Fibroblast of skin of left quadriceps (primary cell): ENCODE results near the gene RNF5.
"Not testable (repeated sequence)": the region's sequence is repeated elsewhere in the genome, so short reads cannot be mapped to it uniquely, and the experiment has no call there.

Source experiments
- DNase-seq, 2 experiments: peaks; one replicate each; pipeline ENCODE4 v3.0.0-alpha.2; 2013; ENCODE audit warnings: low read depth in 2 of 2

RNF5 gene

DNA sequence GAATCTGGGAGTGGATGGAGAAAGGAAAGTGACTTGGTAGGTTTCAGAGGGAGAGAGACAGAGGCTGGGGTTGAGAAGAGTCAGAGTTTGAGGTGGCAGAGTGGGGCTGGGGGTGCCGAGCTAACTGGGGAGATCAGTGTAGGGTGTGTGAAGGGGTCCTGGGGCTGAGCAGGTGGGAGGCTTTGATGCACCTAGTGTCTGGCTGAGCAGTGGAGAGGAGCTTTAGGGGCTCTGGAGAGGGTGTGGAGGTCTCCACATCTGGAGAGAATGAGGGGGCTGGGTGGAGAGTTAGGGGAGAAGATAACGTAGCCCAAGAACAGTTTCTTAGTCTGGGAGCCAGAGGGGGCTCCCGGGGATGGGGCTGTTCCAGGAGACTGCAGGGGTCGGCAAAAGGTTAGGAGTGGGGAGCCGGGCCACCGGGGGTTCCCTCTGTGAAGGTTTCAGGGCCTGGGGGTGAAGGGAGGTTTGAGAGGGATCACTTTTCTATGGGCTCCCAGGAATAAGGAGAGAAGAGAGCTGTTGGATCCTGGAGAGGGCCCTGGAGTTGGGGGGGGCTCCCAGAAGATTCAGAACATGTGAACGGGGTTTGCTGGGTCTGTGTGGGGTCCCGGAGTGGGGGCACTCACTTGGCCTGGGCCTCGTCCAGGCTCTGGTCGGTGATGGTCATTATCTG is 11.0 kb downstream of the RNF5 start:
- no peak for DNase-seq

DNA sequence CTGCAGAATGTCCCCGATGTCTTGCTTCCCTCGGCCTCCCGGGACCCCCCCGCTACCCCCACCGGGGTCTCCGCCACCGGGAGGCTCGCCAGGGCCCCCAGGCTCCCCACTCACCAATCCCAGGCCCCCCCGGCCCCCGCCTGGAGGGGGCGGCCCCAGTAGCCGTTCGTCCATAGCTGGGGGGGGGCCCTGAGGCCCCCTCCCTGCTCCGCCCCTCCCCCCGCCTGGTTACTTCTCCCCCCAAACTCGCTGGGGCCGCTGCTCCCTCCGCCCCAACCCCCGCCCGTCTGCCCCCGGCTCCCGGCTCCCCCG is 11.5 kb downstream of the RNF5 start:
- no peak for DNase-seq

DNA sequence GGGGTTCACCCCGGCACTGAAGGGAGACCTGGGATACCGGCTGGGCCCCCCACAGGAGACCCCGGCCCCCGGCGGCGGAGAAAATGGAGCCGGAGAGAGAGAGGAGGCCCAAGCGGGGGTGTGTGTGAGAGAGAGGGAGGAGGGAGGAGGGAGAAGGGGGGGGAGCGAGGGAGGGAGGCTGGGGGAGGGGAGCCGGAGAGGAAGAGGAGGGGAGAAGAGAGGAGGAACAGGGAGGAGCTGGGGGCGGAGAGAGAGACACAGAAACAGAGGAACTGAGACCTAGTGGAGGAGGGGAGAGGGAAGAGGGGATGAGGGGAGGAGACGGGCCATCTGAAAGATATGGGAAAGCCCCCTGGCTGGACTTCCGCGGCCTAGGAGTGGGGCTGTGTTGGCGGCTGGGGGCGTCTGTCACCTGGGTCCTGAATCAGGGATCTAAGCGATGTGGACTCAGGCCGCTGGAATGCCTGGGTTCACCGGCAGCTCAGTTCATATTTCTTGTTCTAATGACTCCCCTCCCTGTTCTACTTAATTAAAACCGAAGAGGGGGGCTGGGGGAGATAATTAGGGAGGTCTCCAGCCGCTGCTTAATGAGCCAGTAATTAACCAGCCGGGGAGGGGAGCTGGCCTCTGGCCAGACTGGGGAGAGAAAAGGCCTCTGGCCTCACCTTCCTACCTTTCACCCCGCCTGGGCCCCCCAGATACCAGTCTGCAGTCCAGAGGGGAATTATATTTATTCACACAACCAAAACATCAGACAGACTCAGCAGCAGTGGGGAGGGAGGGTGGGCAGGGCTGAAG is 12.0 kb downstream of the RNF5 start, which contains the start of gene PBX2:
TSS of gene PBX2 (minus strand) at position 149 of the 798 bp plus-strand sequence. CDS start 287 bp downstream, outside the sequence.
- peak; percentile 85 to 87 for DNase-seq

DNA sequence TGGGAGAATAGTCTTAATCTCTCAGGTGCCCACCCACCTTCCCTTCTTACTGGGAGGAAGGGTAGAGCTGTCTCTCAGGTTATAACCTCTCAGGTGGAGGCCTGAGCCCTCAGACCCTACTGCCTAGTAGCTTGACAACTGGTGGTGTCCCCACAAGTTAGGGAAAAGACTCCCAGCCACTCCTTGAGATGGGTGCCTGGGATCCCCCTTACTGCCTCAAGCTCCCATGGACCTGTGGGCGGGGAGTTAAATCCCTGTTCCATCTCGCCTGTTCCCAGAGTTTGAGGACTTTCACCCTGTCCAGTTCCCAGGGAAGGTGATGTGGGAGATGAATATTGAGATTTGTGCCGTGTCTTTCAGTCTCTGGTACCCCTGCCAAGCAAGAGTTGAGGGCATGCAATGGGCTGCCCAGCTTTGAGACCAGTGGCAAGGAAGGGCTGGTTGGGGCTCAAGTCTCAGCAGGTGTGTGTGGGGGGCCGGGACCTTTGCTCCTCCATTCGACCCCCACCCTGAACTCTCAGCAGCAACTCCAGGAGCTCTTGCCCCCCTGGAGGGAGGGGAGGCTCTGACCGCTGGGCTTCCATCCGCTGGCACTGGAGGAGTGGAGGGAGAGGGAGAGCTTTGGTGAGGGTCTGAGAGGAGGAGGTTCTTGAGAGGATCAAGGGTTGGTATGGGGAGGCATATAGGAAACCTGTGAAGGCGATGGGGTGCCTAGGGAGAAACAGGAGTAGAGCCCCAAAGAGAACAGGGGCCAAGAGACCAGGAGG is 12.9 kb downstream of the RNF5 start:
- no peak for DNase-seq

DNA sequence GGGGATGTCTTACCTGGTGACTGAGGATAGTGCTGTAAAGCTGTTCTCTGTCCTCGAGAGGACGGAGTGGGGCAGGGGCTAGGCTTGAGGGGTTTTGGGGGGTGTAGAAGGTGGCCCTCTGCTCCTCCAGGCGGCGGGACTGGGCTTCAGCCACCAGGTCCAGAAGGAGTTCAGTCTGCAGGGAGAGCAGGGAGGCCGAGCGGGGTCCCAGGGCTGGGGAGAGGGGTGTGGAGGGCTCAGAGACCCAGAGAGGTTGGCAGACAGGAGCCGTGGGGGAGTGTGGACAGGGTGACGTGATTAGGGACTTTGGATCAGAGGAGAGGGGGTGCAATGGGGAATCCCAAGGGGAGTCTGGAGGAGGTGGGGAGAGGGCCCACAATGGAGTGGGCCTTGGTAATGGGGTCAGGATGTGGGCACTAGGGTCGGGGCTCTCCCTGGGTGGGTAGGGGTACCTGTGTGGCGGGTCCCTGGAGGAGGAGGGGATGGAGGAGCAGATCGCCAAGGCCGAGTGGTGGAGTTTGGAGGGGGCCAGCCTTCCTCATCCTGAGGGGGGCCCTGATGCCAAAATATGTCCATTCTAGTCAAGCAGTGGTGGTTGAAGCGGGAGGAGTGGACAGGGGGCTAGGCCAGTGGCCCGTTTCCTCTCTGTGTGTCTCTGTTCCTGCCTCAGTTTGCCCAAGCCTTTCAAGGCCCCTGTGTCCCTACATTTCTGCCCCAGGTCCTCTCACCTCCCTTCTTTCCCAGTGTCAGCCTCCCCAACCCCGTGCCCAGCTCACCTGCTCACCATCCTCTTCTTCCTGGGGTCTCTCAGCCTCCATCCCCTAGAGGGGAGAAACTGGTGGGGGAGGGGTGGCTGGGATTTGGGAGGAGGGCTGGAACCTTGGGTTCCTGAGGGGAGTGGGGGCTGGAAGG is 13.7 kb downstream of the RNF5 start:
- DNase-seq: no peak

DNA sequence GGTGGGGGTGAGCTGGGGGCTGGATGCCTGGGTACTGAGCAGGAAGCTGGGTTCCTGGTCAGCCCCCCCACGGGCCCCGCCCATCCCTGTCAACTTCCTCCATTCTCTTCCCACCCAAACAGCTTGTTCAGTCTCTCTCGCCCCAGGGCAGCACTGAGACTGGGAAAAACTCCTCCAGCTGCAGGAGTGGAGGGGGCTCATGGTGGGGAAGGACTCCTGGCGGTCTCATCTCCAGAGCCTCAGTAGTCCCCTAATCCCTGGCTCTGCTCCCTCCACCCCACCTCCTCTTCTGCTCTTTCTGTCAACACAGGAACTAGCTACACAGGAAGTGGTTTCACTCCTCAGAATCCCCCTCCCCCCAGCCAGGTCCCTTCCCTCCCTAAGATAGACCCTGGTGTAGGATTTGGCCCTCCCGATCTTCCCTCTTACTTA is 14.4 kb downstream of the RNF5 start, which contains the start of gene GPSM3:
TSS of gene GPSM3 (minus strand) at position 36 of the 432 bp plus-strand sequence. CDS start 130 bp downstream, outside the sequence.
- DNase-seq: peak; percentile 36 to 37

DNA sequence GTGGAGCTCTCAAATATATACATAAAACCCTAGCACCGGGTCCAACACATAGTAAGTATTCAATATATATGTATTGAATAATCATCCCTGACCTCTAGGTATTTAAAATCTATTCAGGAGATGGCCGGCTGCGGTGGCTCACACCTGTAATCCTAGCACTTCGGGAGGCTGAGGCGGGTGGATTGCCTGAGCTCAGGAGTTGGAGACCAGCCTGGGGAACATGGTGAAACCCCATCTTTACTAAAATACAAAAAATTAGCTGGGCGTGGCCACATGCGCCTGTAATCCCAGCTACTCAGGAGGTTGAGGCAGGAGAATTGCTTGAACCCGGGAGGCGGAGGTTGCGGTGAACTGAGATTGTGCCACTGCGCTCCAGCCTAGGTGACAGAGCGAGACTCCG is 14.9 kb downstream of the RNF5 start:
- not testable (repeated sequence) for DNase-seq

DNA sequence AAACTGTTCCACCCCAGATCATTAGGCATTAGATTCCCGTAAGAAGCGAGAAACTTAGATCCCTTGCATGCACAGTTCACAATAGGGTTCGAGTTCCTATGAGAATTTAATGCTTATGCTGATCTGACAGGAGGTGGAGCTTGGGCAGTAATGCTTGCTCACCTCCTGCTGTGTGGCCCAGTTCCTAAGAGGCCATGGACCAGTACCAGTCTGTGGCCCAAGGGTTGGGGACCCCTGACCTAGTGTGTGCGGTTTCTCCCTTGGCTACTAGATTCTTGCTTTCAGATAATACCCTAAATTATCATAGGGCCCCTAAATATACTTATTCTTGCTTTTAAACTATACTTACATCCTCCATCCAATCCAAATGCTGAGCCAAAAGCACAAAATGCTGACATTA is 16.2 kb downstream of the RNF5 start:
- DNase-seq: no peak

DNA sequence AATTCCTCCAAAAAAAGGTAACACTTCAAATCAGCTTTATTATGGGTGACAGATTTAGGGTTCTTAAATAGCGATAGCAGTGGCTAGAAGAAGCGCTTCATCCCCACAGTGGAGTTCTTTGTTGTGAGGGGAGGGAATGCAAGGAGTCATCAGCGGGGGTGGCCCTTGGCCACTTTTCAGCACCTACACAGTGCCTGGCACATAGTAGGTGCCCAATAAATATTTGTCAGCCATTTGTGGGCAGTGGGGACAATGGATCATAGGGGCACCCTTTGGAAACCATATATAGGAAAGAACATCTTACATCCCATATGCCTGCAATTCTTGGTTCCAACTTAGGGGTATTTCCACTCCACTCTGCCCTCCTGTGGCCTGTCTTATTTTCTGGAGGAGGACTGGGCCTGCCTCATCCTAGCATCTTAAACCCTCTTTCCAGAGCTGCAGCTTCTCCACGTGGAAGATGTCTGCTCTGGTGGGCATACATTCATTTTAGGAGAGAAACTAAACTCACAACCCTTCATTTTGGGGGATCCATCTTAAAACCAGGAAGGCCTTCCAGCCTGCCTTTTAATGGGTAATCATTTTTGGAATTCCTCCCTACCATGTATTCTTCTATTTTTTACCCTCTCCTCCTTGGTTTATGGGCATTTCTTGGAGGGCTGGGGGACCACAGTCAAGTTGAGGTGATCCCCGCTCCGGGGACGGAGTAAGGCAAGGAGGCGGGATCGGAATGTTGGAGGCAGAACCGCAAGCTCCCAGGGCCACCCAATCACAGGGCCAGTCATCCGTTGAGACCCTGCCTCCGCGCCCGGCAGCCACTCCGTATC is 16.8 kb downstream of the RNF5 start:
- DNase-seq: peak in 1 of 2 experiments; percentile 26

DNA sequence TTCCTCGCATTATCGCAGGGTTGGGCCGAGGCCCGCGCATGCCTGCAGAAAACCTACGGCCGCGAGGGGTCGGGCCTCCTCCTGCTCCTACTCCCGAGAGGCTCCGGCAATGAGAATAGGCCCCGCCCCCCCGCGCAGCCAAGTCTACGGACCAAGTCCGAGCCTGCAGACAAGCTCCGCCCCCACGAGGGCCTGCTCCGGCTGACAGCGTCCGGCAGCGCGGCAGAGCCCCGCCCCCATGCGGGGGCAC is 17.4 kb downstream of the RNF5 start:
- DNase-seq: peak; percentile 99

DNA sequence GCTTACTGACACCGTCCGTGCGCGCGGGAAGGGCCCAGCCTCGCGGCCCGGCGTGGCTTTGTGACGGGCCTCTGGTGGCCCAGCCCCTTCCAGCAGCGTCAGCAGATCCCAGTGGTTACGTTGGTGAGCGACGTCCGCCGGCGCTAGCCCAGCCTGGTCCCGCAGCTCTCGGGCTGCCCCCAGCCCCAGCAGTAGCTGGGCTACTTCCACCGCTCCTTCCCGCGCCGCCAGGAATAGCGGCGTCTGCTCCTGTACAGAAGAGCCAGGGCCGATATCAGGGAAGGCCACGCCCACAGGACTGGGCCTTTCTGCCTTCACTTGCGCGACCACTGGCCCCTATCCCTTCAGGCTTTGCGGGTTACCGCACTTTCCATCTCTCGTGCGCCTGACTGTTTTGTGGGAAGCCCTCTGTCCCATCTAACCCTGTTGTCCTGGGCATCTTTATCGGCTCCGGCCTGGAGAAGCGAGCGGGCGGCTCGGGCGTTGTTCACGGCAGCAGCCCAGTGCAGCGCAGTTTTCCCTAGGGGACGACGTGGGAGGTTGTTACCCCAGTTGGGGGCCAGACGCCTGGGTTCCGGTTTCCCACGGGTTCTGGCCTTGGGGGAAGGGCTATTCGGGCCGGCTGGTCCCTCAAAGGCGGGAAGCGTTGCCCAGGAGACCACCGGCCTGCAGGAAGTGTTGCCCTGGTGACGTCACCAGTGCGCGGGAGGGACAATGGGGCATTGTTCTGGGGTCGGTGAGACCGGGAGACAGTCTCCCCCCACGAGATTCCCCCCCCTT is 17.9 kb downstream of the RNF5 start:
- DNase-seq: peak; percentile 53 to 59

DNA sequence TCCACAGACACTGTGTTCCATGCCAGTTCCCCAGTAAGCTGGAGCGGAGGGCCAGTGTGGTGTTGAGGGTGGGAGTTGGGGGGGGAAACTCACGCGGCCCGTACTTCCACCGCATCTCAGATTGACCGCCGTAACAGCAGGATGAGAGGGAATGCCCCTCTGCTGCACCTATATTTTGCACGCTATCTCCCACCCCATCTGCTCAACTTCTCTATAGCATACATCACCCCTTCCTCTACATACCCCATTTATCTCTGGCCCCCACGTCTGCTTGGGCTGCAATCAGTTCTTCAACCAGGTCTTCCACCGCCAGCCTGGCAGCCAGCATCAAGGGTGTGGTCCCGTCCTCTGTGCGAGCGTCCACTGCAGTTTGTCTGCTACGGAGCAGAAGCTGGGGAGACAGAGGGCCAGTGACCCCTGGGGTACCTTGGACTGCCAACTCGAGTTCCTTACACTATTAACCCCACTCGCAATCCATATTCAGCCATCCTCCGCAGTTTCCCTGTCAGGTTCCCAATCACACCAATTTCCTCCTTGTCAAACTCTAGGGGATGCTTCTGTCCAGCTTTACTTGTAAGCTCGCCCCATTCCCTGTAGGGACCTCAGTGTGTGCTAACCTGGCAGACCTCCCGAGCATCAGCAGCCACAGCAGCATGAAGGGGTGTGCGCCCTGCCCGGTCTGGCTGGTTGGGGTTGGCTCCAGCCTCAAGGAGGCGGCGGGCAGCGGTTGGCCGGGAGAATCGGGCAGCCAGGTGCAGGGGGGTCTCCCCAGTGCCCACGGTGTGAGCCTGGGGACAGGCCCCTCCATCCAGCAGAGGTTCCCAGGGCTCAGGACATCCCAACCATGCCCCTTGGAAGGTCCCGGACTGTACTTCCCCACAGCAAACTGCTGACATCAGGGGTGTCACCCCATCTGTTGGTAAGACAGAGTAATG is 18.7 kb downstream of the RNF5 start:
- no peak for DNase-seq

DNA sequence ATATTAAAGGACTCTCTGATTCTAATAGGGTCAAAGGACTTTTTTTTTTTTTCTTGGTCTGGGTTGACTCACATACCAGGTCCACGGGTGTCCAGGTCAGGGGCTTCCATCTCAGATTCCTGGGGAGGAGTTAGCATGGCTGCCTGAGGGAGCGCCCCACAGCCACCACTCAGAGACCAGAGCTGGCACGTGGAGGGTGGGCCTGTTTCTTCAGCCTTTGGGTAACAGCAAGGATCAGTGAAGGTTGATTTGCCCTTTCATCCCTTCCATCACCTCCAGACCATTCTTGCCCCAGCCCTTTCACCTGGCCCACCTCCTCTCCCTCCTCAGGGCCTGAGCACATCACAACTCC is 20.1 kb downstream of the RNF5 start:
- no peak for DNase-seq

DNA sequence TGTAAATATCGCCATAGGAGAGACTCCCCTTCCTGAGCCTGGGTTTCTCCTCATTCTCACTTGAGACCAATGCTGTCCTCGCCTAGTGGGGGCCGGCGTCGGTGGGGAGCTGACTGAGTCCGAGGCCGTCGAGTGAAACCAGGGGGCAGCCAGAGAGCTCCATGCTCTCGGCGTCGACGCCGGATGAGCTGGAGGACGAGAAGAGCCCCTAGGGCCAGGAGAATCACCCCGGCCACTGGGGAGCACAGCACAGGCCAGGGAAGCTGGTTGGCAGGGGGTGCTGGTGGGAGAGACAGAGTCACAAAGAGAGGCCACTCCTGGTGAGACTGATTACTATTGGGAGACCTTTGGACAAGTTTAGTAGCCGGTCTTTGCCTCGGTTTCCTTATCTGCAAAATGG is 20.7 kb downstream of the RNF5 start:
- DNase-seq: no peak

DNA sequence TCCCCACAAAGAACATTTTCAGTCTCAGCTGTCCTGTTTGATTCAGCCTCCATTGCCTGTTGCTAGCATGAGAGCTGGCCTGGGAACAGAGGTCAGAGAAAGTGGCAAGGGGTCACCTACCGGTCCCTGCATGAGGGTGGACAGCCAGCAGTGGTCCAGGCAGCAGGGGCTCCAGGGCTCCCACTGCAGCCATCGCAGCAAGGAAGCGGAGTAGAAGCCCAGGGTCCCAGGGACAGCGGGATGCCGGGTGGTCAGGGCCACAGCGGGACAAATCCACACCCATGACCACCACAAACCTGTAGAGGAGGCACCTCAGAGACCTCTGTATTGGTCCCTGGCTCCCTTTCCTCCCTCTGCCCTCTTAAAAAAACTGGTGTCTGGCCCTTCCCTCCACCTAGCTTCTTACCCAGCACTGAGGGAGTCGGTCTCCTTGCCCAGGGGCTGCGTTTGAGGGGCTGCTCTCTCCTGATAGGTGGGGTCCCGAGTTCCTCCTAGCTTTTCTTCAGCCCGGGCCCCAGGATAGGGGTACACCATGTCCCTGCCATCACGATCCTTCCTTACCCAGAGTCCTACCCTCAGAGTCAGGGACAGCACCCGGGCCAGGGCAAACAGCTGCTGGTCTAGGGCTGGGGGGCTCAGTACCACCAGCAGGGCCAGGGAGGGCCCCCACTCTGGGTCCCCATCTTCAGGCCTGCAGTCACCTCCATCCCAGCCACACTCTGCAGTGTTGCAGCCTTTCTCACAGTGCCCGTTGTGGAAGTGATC is 22.7 kb downstream of the RNF5 start:
- DNase-seq: no peak

DNA sequence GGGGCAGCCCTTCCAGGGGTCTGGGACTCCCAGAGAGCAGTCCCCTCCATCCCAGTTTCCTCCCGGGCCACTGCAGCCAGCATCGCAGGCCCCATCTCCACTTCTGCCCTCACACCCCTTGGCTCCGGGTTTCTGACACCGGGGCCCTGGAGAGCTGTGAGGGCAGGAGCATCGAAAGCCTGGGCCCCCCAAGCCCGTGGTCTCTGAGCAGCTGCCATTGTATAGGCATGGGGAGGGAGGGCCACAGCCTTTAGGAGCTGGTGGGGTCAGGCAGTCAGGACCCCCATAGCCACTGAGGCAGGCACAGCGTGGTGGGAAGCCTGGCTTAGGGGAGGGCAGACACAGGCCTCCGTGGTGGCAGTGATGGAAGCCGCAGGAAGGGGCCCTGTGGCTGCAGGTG is 24.0 kb downstream of the RNF5 start:
- no peak for DNase-seq

DNA sequence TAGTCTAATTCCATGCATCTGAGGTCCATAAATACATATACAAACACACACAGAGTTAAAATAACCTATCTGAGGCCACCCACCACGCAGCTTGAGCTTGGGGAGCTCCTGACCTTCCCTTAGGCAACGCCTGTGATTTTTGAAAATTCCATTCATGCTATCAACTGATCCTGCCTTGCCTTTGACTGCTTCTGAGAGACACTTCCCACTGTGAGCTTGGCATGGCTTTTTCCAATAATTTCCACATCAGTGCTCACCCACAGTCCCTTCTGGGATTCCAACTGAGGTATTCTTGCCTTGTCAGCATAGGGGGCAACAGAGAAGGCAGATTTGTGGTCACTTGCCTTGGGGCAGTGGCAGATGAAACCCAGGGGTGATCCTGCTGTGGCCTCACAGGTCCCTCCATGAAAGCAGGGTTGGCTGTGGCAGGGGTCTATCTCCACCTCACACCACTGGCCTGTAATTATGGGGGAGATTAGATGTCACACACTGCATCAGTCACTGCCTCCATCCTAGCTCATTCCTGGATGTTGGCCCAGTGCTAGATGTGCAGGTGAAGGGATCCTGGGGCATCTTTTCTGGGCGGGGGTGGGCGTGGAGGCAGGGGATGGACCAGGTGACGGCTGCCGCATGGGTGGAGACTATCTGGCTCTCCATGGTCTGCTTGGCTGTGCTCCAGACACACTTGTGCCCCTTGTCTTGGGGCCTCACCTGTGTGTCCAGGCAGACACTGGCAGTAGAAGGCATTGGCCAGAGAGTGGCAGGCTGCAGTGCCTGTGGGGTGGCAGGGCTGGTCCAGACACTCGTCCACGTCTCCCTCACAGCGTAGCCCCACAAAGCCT is 25.4 kb downstream of the RNF5 start:
- no peak for DNase-seq
